Activated CD4-positive, alpha-beta memory T cell treated with anti-CD3 and anti-CD28 coated beads, Interleukin-2, amount 10 ng/mL, durations not matched to agents 7 days and 5 days (primary cell): ENCODE measurements around the gene TUBA3D. TPM values are rescaled to one million over a fixed set of nuclear protein-coding genes. Genes with fewer than 3 reads are reported as not detected.
"Not testable (repeated sequence)": the region's sequence is repeated elsewhere in the genome, so short reads cannot be mapped to it uniquely, and the experiment has no call there.

ENCODE experiments used
- CTCF ChIA-PET: fragments of 350-600 bp; sonication (Branson Sonifier 250); formaldehyde crosslinking; loops from one replicate; lab custom pipeline; 2021; ENCODE audit warnings: antibody characterized with exemption, inconsistent platforms; lab: Charles Lee
- POLR2A ChIA-PET: fragments of 350-600 bp; sonication (Branson Sonifier 250); formaldehyde crosslinking; loops from one replicate; lab custom pipeline; 2021; ENCODE audit warnings: antibody characterized with exemption; lab: Charles Lee
- DNase-seq: peaks from one replicate; pipeline ENCODE4 v3.0.0-alpha.2; 2020
- H3K27ac Mint-ChIP-seq: one replicate; pipeline ENCODE4 v1.8.0; 2021; ENCODE audit warnings: mild to moderate bottlenecking, mixed read lengths
- H3K27me3 Mint-ChIP-seq: one replicate; pipeline ENCODE4 v1.8.0; 2021; ENCODE audit warnings: mixed read lengths
- H3K36me3 Mint-ChIP-seq: one replicate; pipeline ENCODE4 v1.8.0; 2021; ENCODE audit warnings: low read depth, mixed read lengths
- H3K4me1 Mint-ChIP-seq: one replicate; pipeline ENCODE4 v1.8.0; 2021; ENCODE audit warnings: mixed read lengths
- H3K4me3 Mint-ChIP-seq: one replicate; pipeline ENCODE4 v1.8.0; 2021; ENCODE audit warnings: mild to moderate bottlenecking, mixed read lengths
- H3K9me3 Mint-ChIP-seq: one replicate; pipeline ENCODE4 v1.8.0; 2021; ENCODE audit warnings: mixed read lengths
- total RNA-seq, 2 experiments: library from RNA; stranded (reverse); gene quantifications; one replicate each; pipeline ENCODE4 v1.2.3, GENCODE V29; 2021

Gene TUBA3D
- total RNA-seq, 2 experiments from 2014 or later, result not detected

DNA sequence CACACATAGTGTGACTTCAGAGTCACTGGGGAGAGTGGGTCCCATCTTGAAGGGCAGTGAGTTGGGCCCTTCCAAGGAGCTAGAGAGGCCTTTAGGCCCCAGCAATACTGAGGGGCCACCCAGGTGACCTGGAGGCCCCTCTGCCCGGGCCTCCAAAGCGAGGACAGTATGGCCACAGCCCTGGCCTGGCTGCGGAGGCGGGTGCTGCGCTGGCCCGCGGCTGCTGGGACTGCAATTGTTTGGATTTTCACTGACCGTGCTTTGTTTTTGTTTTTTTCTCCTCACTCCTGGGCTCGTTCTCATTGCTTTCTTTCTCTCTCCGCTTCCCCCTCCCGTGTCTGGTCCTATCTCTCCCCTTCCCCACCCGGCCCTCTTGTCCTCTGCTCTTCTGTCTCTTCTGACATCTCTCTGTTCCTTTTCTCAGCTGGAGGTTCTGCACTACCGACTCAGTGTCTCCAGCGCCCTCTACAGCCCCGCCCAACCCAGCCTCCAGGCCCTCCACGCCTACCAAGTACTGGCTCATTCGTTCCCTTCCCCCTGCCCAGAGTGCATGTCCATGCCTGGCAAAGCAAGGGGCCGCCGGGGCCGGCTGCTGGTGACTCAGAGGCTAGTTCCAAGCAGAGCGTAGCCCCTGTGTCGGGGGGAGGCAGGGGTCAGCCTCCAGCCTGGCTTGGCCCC, 35.5 kb downstream of the TUBA3D start:
- H3K4me3 Mint-ChIP-seq, H3K27me3 Mint-ChIP-seq, POLR2A ChIA-PET, H3K9me3 Mint-ChIP-seq, H3K27ac Mint-ChIP-seq, DNase-seq, H3K4me1 Mint-ChIP-seq, CTCF ChIA-PET: not testable (repeated sequence)
- H3K36me3 Mint-ChIP-seq, result peaks cover 36% of the 10 kb centered on the region

- H3K27ac Mint-ChIP-seq, DNase-seq, CTCF ChIA-PET: not testable (repeated sequence)
These were observed 36.3 kb downstream of the TUBA3D start for GRCh38 chr2:131511969-131512870.

DNA sequence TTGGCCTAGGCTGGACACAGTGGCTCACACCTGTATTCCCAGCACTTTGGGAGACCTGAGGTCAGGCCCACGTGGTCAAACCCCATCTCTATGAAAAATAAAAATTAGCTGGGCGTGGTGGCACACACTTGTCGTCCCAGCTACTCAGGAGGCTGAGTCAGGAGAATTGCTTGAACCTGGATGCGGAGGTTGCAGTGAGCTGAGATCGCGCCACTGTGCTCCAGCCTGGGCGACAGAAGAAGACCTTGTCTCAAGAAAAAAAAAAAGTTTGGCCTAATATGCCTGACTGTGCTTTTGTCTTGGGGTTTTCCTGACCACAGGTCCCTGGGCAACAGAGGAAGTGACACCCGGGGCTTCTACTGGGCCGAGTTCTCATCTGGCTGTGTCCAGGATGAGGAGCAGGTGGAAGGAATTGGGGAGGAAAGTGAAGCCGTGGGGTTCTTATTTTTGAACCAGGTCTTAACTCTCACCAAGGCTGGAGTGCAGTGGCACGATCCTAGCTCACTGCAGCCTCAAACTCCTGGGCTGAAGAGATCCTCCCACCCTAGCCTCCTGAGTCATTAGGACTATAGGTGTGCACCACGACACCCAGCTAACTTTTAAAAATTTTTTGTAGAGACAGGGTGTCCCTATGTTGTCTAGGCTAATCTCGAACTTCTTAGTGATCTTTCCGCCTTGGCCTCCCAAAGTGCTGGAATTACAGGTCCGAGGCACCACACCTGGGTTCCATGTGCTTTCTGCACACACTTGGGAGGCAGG, 38.7 kb downstream of the TUBA3D start:
- H3K9me3 Mint-ChIP-seq, POLR2A ChIA-PET, H3K4me1 Mint-ChIP-seq, H3K4me3 Mint-ChIP-seq, H3K27me3 Mint-ChIP-seq, DNase-seq: not testable (repeated sequence)
- H3K36me3 Mint-ChIP-seq, result peaks cover 21% of the 10 kb centered on the region
- H3K27ac Mint-ChIP-seq, result peak overlapping the region; percentile 38
- CTCF ChIA-PET, result interaction anchor here (1.0 kb wide), 1 partner anchor 22 kb away, joined by 3 read pairs; no protein-coding TSS in a partner anchor

More at GRCh38 chr2:131511969-131512870, 36.3 kb downstream of the TUBA3D start:
- H3K27me3 Mint-ChIP-seq, POLR2A ChIA-PET, H3K9me3 Mint-ChIP-seq, H3K4me3 Mint-ChIP-seq, H3K4me1 Mint-ChIP-seq: not testable (repeated sequence)
- H3K36me3 Mint-ChIP-seq, result peaks cover 28% of the 10 kb centered on the region

- DNase-seq, H3K9me3 Mint-ChIP-seq, H3K4me1 Mint-ChIP-seq, H3K27me3 Mint-ChIP-seq, POLR2A ChIA-PET, H3K27ac Mint-ChIP-seq, H3K4me3 Mint-ChIP-seq, CTCF ChIA-PET: not testable (repeated sequence)
- H3K36me3 Mint-ChIP-seq, result peaks cover 17% of the 10 kb centered on the region
These were observed 39.3 kb downstream of the TUBA3D start for GRCh38 chr2:131515235-131515634.

GRCh38 chr2:131516011-131516410, 40.1 kb downstream of the TUBA3D start:
- Mint-ChIP-seq H3K4me3 (no peak overlapping the region), H3K27me3 (no peaks in the 10 kb centered on the region), H3K36me3 (peaks cover 17% of the 10 kb centered on the region), H3K27ac (no peak overlapping the region), H3K4me1 (peaks cover 8% of the 10 kb centered on the region), H3K9me3 (no peaks in the 10 kb centered on the region)
- POLR2A ChIA-PET, result no interaction called here
- CTCF ChIA-PET, result no interaction called here
- DNase-seq, result no peak

- H3K27ac Mint-ChIP-seq, H3K4me3 Mint-ChIP-seq, CTCF ChIA-PET, DNase-seq, H3K9me3 Mint-ChIP-seq, H3K27me3 Mint-ChIP-seq, H3K4me1 Mint-ChIP-seq, POLR2A ChIA-PET: not testable (repeated sequence)
- H3K36me3 Mint-ChIP-seq, result peaks cover 15% of the 10 kb centered on the region
These were observed 40.7 kb downstream of the TUBA3D start for GRCh38 chr2:131516621-131517020.

- CTCF ChIA-PET, result interaction anchor here (0.6 kb wide), 1 partner anchor 13 kb away, joined by 3 read pairs; no protein-coding TSS in a partner anchor
- Mint-ChIP-seq H3K4me3 (no peak overlapping the region), H3K27ac (no peak overlapping the region), H3K4me1 (peaks cover 8% of the 10 kb centered on the region), H3K9me3 (no peaks in the 10 kb centered on the region), H3K36me3 (peaks cover 13% of the 10 kb centered on the region), H3K27me3 (no peaks in the 10 kb centered on the region)
- no peak for DNase-seq
- POLR2A ChIA-PET, result no interaction called here
These were observed 41.4 kb downstream of the TUBA3D start for GRCh38 chr2:131517106-131517831.

- H3K27ac Mint-ChIP-seq, H3K4me1 Mint-ChIP-seq, H3K27me3 Mint-ChIP-seq, DNase-seq, POLR2A ChIA-PET, H3K9me3 Mint-ChIP-seq, H3K4me3 Mint-ChIP-seq: not testable (repeated sequence)
- peaks cover 10% of the 10 kb centered on the region for H3K36me3 Mint-ChIP-seq
- CTCF ChIA-PET, result interaction anchor here (0.6 kb wide), 1 partner anchor 14 kb away, joined by 3 read pairs; no protein-coding TSS in a partner anchor
These were observed 41.9 kb downstream of the TUBA3D start for GRCh38 chr2:131517856-131518255.

GRCh38 chr2:131518531-131518930, 42.6 kb downstream of the TUBA3D start:
- H3K27me3 Mint-ChIP-seq, CTCF ChIA-PET, H3K4me3 Mint-ChIP-seq, H3K4me1 Mint-ChIP-seq, DNase-seq, H3K9me3 Mint-ChIP-seq, H3K27ac Mint-ChIP-seq, POLR2A ChIA-PET: not testable (repeated sequence)
- peaks cover 10% of the 10 kb centered on the region for H3K36me3 Mint-ChIP-seq

GRCh38 chr2:131519466-131519865, 43.5 kb downstream of the TUBA3D start:
- POLR2A ChIA-PET, result no interaction called here

DNA sequence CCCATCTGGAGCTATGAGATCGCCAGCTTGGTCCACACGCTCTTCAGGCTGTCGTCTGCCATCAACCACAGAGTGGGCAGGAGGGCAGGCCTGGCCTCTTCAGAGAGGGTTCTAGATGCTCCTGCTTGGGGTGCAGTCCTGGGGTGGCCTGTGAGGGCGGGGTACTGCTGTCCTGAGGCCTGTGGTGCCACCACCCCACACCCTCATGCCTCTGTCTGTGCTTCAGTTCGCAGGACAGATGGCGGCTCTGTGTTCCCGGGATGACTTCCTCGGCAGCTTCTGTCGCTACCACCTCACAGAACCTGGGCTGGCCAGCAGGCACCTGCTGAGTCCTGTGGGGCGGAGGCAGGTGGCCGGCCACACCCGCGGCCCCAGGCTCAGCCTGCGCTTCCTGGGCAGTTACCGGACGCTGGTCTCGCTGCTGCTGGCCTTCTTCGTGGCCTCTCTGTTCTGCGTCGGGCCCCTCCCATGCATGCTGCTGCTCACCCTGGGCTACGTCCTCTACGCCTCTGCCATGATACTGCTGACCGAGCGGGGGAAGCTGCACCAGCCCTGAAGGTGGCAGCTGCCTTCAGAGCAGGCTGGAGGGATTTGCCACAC, 44.1 kb downstream of the TUBA3D start:
- CTCF ChIA-PET, H3K9me3 Mint-ChIP-seq, POLR2A ChIA-PET, H3K4me1 Mint-ChIP-seq, H3K27ac Mint-ChIP-seq, DNase-seq, H3K4me3 Mint-ChIP-seq, H3K27me3 Mint-ChIP-seq: not testable (repeated sequence)
- H3K36me3 Mint-ChIP-seq, result peaks cover 10% of the 10 kb centered on the region

More at GRCh38 chr2:131519466-131519865, 43.5 kb downstream of the TUBA3D start:
- no peak overlapping the region for H3K4me3 Mint-ChIP-seq
- H3K9me3 Mint-ChIP-seq, result no peaks in the 10 kb centered on the region
- H3K27me3 Mint-ChIP-seq, result no peaks in the 10 kb centered on the region
- CTCF ChIA-PET, result no interaction called here
- H3K4me1 Mint-ChIP-seq, result peaks cover 3% of the 10 kb centered on the region
- no peak overlapping the region for H3K27ac Mint-ChIP-seq
- no peak for DNase-seq
- peaks cover 10% of the 10 kb centered on the region for H3K36me3 Mint-ChIP-seq

DNA sequence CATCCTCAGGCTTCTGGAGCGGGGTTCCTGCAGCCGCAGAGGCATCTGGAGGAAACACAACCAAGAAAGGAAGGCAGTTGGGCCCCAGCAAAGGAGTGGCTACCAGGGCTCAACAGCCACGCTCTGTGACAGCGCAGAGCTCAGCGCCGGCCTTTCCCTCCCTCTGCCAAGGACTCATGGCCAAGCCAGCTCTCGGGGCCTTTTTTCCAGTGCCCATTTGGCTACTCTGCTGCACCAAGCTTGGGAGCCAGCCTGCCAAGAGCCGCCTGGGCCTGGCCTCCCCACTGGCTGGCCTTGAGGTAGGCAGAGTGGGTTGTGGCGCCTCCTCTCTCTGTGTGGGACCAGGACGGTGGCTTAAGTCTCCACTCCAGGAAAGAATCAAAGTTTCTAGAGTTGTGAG, 44.6 kb downstream of the TUBA3D start:
- no peaks in the 10 kb centered on the region for H3K27me3 Mint-ChIP-seq
- H3K36me3 Mint-ChIP-seq, result peaks cover 10% of the 10 kb centered on the region
- no peak overlapping the region for H3K4me3 Mint-ChIP-seq
- DNase-seq, result no peak
- no peaks in the 10 kb centered on the region for H3K4me1 Mint-ChIP-seq
- no peak overlapping the region for H3K27ac Mint-ChIP-seq
- H3K9me3 Mint-ChIP-seq, result no peaks in the 10 kb centered on the region
- POLR2A ChIA-PET, result no interaction called here
- CTCF ChIA-PET, result no interaction called here
